GM18520 (cell line): ENCODE results near the gene KRT5.

Source experiments
- ATAC-seq: cut with Tn5 transposase; IDR thresholded peaks from one replicate; pipeline ENCODE4 v1.9.1; 2021; ENCODE audit not compliant: unreplicated experiment

KRT5 gene

GRCh38 chr12:52519826-52520662, at the start of gene KRT5:
Gene KRT5, minus strand, starts transcription at chr12:52520394. Its CDS starts 98 bp downstream, at chr12:52520296.
- no peak for ATAC-seq

GRCh38 chr12:52568111-52568510, 47.9 kb upstream of the KRT5 start:
- ATAC-seq = no peak

- no peak for ATAC-seq
Measured at GRCh38 chr12:52566847-52567291, 46.7 kb upstream of the KRT5 start.

- ATAC-seq = no peak
Measured at GRCh38 chr12:52564582-52564981, 44.4 kb upstream of the KRT5 start.

GRCh38 chr12:52561880-52562449, 41.8 kb upstream of the KRT5 start:
- no peak for ATAC-seq

- no peak for ATAC-seq
Measured at GRCh38 chr12:52559979-52560378, 39.8 kb upstream of the KRT5 start.

- ATAC-seq = no peak
Measured at GRCh38 chr12:52558781-52559445, 38.7 kb upstream of the KRT5 start.

GRCh38 chr12:52557476-52557875, 37.3 kb upstream of the KRT5 start:
- no peak for ATAC-seq

- no peak for ATAC-seq
Measured at GRCh38 chr12:52555577-52555976, 35.4 kb upstream of the KRT5 start.

- ATAC-seq = no peak
Measured at GRCh38 chr12:52552681-52553195, 32.5 kb upstream of the KRT5 start, which contains the start of gene KRT71. Gene KRT71, minus strand, starts transcription at chr12:52553145. Its CDS starts 68 bp downstream, at chr12:52553077.

GRCh38 chr12:52552055-52552454, 31.9 kb upstream of the KRT5 start:
- no peak for ATAC-seq

- ATAC-seq = no peak
Measured at GRCh38 chr12:52551216-52551865, 31.1 kb upstream of the KRT5 start.

GRCh38 chr12:52546126-52546525, 25.9 kb upstream of the KRT5 start:
- ATAC-seq = no peak

- no peak for ATAC-seq
Measured at GRCh38 chr12:52543985-52544883, 24.0 kb upstream of the KRT5 start.

- no peak for ATAC-seq
Measured at GRCh38 chr12:52542785-52543318, 22.7 kb upstream of the KRT5 start.

GRCh38 chr12:52542157-52542556, 22.0 kb upstream of the KRT5 start:
- no peak for ATAC-seq

GRCh38 chr12:52541709-52542108, 21.5 kb upstream of the KRT5 start:
- ATAC-seq = no peak

GRCh38 chr12:52540531-52540930, 20.3 kb upstream of the KRT5 start:
- no peak for ATAC-seq

GRCh38 chr12:52539821-52540173, 19.6 kb upstream of the KRT5 start:
- no peak for ATAC-seq
